BLaER1 treated with 17β-estradiol and CSF1 and Interleukin-3, amounts not matched to agents 10 nM and 100 nM (cell line): Measurements from ENCODE around the gene GPHA2.

ENCODE experiments used
- H3K27ac ChIP-seq, 11 experiments: shearing (Covaris generic); formaldehyde crosslinking; 2 replicates each; pipeline ENCODE4 v1.8.1; 2022
- H3K27me3 ChIP-seq, 11 experiments: shearing (Covaris generic); formaldehyde crosslinking; 2 replicates each; pipeline ENCODE4 v1.8.1; 2022
- H3K36me3 ChIP-seq, 11 experiments: shearing (Covaris generic); formaldehyde crosslinking; 2 replicates each; pipeline ENCODE4 v1.8.1; 2022
- H3K4me1 ChIP-seq, 10 experiments: shearing (Covaris generic); formaldehyde crosslinking; 2 replicates each; pipeline ENCODE4 v1.8.1; 2022
- H3K4me2 ChIP-seq, 11 experiments: shearing (Covaris generic); formaldehyde crosslinking; 2 replicates each; pipeline ENCODE4 v1.8.1; 2022
- H3K4me3 ChIP-seq, 10 experiments: shearing (Covaris generic); formaldehyde crosslinking; 2 replicates each; pipeline ENCODE4 v1.8.1; 2022
- H3K9ac ChIP-seq, 11 experiments: shearing (Covaris generic); formaldehyde crosslinking; 2 replicates each; pipeline ENCODE4 v1.8.1; 2022
- H3K9me3 ChIP-seq, 11 experiments: shearing (Covaris generic); formaldehyde crosslinking; replicated peaks in 1 of 11; 2 replicates each; pipeline ENCODE4 v1.8.1; 2022
- H4K20me1 ChIP-seq, 11 experiments: shearing (Covaris generic); formaldehyde crosslinking; 2 replicates each; pipeline ENCODE4 v1.8.1; 2022
- Cebpa-rat ChIP-seq, 11 experiments: shearing (Covaris generic); IDR thresholded peaks; 2 replicates each; pipeline ENCODE4 v1.8.1; 2022

The GPHA2 gene

GRCh38 chr11:64963072-64963631 is 27.5 kb upstream of the GPHA2 start:
- no peak overlapping the region for H3K4me2 ChIP-seq
- TF ChIP-seq Cebpa-rat (IDR thresholded peaks at IDR 0.05), result no peak
- no peaks in the 10 kb centered on the region for H3K36me3 ChIP-seq
- H3K9me3 ChIP-seq, result no peaks in the 10 kb centered on the region
- H3K4me3 ChIP-seq, result no peak overlapping the region
- H4K20me1 ChIP-seq, result no peaks in the 10 kb centered on the region
- no peaks in the 10 kb centered on the region for H3K27me3 ChIP-seq
- no peak overlapping the region for H3K27ac ChIP-seq
- no peak overlapping the region for H3K9ac ChIP-seq
- H3K4me1 ChIP-seq, result peaks cover 0 to 19% (median 5%) of the 10 kb centered on the region in 10 experiments; a peak in 7 of 20 replicates

- no peak for TF ChIP-seq Cebpa-rat (IDR thresholded peaks at IDR 0.05)
- no peak overlapping the region for H3K9ac ChIP-seq
- no peak overlapping the region for H3K27ac ChIP-seq
- H3K9me3 ChIP-seq, result no peaks in the 10 kb centered on the region
- H4K20me1 ChIP-seq, result no peaks in the 10 kb centered on the region
- H3K36me3 ChIP-seq, result no peaks in the 10 kb centered on the region
- no peak overlapping the region for H3K4me2 ChIP-seq
- H3K4me1 ChIP-seq, result peaks cover 0 to 19% (median 4%) of the 10 kb centered on the region in 10 experiments; a peak in 7 of 20 replicates
- H3K4me3 ChIP-seq, result no peak overlapping the region
- no peaks in the 10 kb centered on the region for H3K27me3 ChIP-seq
Measured at GRCh38 chr11:64960719-64961118, 25.0 kb upstream of the GPHA2 start.

DNA sequence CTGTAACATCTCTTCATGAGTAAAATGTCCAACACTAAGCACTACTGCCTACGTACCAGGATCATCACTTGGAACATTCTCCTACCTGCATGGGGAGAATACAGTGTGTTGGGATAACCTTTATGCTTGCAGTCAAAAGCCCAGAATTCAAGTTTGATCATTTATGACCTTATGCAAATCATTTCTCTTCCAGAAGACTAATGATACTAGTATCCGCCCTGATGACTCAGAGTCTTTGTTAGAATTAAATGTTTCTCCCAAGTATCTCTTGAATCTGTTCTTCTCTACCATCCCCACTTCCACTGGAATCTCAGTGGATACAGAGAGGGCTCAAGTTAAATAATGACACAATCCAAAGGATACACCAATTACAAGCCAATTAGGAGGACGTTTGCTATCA is 23.8 kb upstream of the GPHA2 start:
- Histone ChIP-seq H3K27me3 (no peaks in the 10 kb centered on the region), H4K20me1 (no peaks in the 10 kb centered on the region), H3K9me3 (no peaks in the 10 kb centered on the region), H3K9ac (no peak overlapping the region), H3K4me1 (peaks cover 0 to 14% (median 2%) of the 10 kb centered on the region in 10 experiments; a peak in 7 of 20 replicates), H3K27ac (no peak overlapping the region), H3K36me3 (no peaks in the 10 kb centered on the region), H3K4me3 (no peak overlapping the region), H3K4me2 (no peak overlapping the region)
- TF ChIP-seq Cebpa-rat (IDR thresholded peaks at IDR 0.05), result no peak

DNA sequence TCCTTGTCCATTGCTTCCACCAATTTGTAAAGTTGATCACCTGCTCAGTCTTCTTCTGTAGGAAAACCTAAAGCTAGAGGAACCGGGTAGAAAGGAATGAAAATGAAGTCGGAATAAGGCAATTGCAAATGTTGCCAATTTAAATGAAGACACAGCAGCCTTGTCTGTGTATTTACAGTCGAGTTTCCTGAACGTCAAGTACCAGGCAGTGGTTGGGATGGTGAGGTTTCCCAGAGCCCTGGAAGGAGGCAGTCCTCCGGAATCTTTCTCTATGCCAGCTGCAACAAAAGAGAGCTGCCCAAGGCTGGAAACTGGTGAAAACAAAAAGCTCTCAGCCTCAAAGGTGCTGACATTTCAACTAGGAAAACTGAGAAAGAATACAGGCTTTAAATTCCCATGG is 18.5 kb upstream of the GPHA2 start:
- Histone ChIP-seq H3K9me3 (no peaks in the 10 kb centered on the region), H3K27ac (no peak overlapping the region), H3K27me3 (no peaks in the 10 kb centered on the region), H3K4me3 (no peak overlapping the region), H3K4me2 (no peak overlapping the region), H3K9ac (no peak overlapping the region), H4K20me1 (no peaks in the 10 kb centered on the region), H3K4me1 (no peaks in the 10 kb centered on the region), H3K36me3 (no peaks in the 10 kb centered on the region)
- no peak for TF ChIP-seq Cebpa-rat (IDR thresholded peaks at IDR 0.05)

DNA sequence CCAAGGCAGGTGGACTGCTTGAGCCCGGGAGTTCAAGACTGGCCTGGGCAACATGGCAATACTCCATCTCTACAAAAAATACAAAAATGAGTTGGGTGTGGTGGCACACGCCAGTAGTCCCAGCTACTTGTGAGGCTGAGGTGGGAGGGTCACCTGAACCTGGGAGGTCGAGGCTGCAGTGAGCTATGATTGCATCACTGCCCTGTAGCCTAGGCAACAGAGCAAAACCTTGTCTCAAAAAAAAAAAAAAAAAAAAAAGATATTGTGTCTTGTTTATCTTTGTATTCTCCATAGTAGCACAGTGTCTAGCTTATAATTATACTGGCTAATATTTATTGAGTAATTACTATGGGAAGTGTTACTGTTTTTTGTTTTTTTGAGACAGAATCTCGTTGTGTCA is 15.8 kb upstream of the GPHA2 start:
- no peak overlapping the region for H3K4me3 ChIP-seq
- no peak overlapping the region for H3K4me2 ChIP-seq
- no peak overlapping the region for H3K27ac ChIP-seq
- no peaks in the 10 kb centered on the region for H3K27me3 ChIP-seq
- H3K9me3 ChIP-seq, result no peaks in the 10 kb centered on the region
- 0 out of 22 replicates have a peak, but pooled peaks of 1 of the 11 experiments have one; percentile 23 for TF ChIP-seq Cebpa-rat (IDR thresholded peaks at IDR 0.05)
- H3K4me1 ChIP-seq, result no peaks in the 10 kb centered on the region
- H3K36me3 ChIP-seq, result no peaks in the 10 kb centered on the region
- H3K9ac ChIP-seq, result no peak overlapping the region
- H4K20me1 ChIP-seq, result no peaks in the 10 kb centered on the region

- no peaks in the 10 kb centered on the region for H3K9me3 ChIP-seq
- H3K4me1 ChIP-seq, result no peaks in the 10 kb centered on the region
- no peaks in the 10 kb centered on the region for H3K27me3 ChIP-seq
- H3K36me3 ChIP-seq, result no peaks in the 10 kb centered on the region
- H3K4me3 ChIP-seq, result no peak overlapping the region
- TF ChIP-seq Cebpa-rat (IDR thresholded peaks at IDR 0.05), result no peak
- no peak overlapping the region for H3K4me2 ChIP-seq
- H4K20me1 ChIP-seq, result no peaks in the 10 kb centered on the region
- no peak overlapping the region for H3K9ac ChIP-seq
- no peak overlapping the region for H3K27ac ChIP-seq
Measured at GRCh38 chr11:64947208-64947814, 11.6 kb upstream of the GPHA2 start.

- H3K36me3 ChIP-seq, result peaks cover 5 to 39% (median 14%) of the 10 kb centered on the region in 11 experiments; a peak in 15 of 22 replicates
- no peak overlapping the region for H3K27ac ChIP-seq
- 0 out of 22 replicates have a peak overlapping the region, but pooled peaks of 2 of the 11 experiments have one; percentile 1 to 5 for H3K9ac ChIP-seq
- peak overlapping the region in 2 of 11 experiments; percentile 6; a peak in 1 of 22 replicates for H3K4me2 ChIP-seq
- TF ChIP-seq Cebpa-rat (IDR thresholded peaks at IDR 0.05), result no peak
- H3K4me1 ChIP-seq, result peaks cover 0 to 17% (median 2%) of the 10 kb centered on the region in 10 experiments; a peak in 4 of 20 replicates
- no peaks in the 10 kb centered on the region for H3K27me3 ChIP-seq
- no peaks in the 10 kb centered on the region for H3K9me3 ChIP-seq
- peaks cover 0 to 18% (median 0%) of the 10 kb centered on the region in 11 experiments; a peak in 2 of 22 replicates for H4K20me1 ChIP-seq
- H3K4me3 ChIP-seq, result no peak overlapping the region
Measured at GRCh38 chr11:64936539-64936938, 846 bp upstream of the GPHA2 start.

DNA sequence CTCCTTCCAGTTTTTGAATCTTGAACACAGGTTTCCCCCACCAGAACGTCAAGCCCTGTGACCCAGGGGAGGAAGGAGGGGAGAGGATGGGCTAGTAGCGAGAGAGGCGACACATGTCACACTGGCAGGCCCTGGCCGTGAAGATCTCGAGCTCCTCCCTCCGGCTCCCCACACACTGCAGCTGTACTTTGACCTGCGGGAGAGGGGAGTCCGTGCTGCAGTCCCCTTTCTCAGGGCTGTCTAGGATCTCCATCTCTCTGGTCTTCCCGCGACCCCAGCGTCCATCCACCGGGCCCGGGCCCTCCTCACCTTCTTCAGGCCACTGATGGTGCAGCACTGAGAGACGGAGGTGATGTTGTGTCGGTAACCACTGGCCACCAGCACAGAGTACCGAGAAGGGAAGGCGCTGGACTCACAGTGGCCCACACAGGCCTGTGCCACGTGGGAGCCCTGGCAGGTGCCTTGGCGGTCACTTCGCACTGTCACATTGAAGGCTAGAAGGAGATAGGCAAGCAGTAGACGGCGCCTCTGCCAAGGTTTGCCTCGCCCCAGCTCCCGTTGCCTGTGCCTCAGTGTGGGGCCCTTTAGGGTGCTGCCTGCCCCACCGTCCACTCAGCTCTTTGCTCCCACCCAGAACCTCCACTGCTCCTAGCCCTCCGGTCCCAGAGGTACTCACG is 873 bp downstream of the GPHA2 start:
- Histone ChIP-seq H3K4me3 (no peak overlapping the region), H4K20me1 (peaks cover 0 to 18% (median 0%) of the 10 kb centered on the region in 11 experiments; a peak in 2 of 22 replicates), H3K4me1 (peaks cover 0 to 17% (median 2%) of the 10 kb centered on the region in 10 experiments; a peak in 4 of 20 replicates), H3K36me3 (peaks cover 16 to 56% (median 31%) of the 10 kb centered on the region in 11 experiments; a peak in 15 of 22 replicates), H3K27ac (no peak overlapping the region), H3K9ac (0 out of 22 replicates have a peak overlapping the region, but pooled peaks of 1 of the 11 experiments have one; percentile 6), H3K9me3 (no peaks in the 10 kb centered on the region), H3K4me2 (no peak overlapping the region), H3K27me3 (no peaks in the 10 kb centered on the region)
- no peak for TF ChIP-seq Cebpa-rat (IDR thresholded peaks at IDR 0.05)

- H3K9me3 ChIP-seq, result no peaks in the 10 kb centered on the region
- peaks cover 16 to 63% (median 35%) of the 10 kb centered on the region in 11 experiments; a peak in 15 of 22 replicates for H3K36me3 ChIP-seq
Measured at GRCh38 chr11:64933935-64934681, 1.6 kb downstream of the GPHA2 start.

More at GRCh38 chr11:64933935-64934681, 1.6 kb downstream of the GPHA2 start:
- Histone ChIP-seq H3K27me3 (no peaks in the 10 kb centered on the region), H4K20me1 (peaks cover 0 to 18% (median 0%) of the 10 kb centered on the region in 11 experiments; a peak in 1 of 22 replicates), H3K9ac (0 out of 22 replicates have a peak overlapping the region, but pooled peaks of 2 of the 11 experiments have one; percentile 6 to 18), H3K4me2 (no peak overlapping the region), H3K4me1 (peaks cover 0 to 17% (median 2%) of the 10 kb centered on the region in 10 experiments; a peak in 4 of 20 replicates), H3K4me3 (no peak overlapping the region), H3K27ac (no peak overlapping the region)
- no peak for TF ChIP-seq Cebpa-rat (IDR thresholded peaks at IDR 0.05)
